Lung (tissue), 12 donors: Measurements from ENCODE around the gene PIK3R3. TPM values are rescaled to one million over a fixed set of nuclear protein-coding genes. Genes with fewer than 3 reads are reported as not detected.

Experiments
- ATAC-seq: fragments of 200-7000 bp; cut with Tn5 transposase; one replicate; pipeline ENCODE4 v1.9.1; 2020; ENCODE audit warnings: moderate number of reproducible peaks; ENCODE audit not compliant: insufficient read depth, low FRiP score
- DNase-seq, 3 donors: peaks; one replicate each; pipeline ENCODE4 v3.0.0-alpha.2; 2013 to 2017
- H3K27ac ChIP-seq, 2 donors: one replicate each; pipeline ENCODE4 v1.5.1; 2013; ENCODE audit warnings: mild to moderate bottlenecking in 2 of 2, moderate library complexity in 2 of 2, control low read depth in 1 of 2, inconsistent platforms in 1 of 2, low read depth in 1 of 2, low read length in 1 of 2
- H3K27me3 ChIP-seq, 3 donors: one replicate each; pipeline ENCODE4 v1.5.1; 2013; ENCODE audit warnings: low read length in 2 of 3; ENCODE audit not compliant: control insufficient read depth in 3 of 3, insufficient read depth in 3 of 3
- H3K36me3 ChIP-seq, 4 donors: one replicate each; pipeline ENCODE4 v1.5.1; 2013; ENCODE audit warnings: low read length in 4 of 4, mild to moderate bottlenecking in 1 of 4, moderate library complexity in 1 of 4; ENCODE audit not compliant: control insufficient read depth in 4 of 4, insufficient read depth in 4 of 4
- H3K4me1 ChIP-seq, 5 donors: one replicate each; pipeline ENCODE4 v1.5.1; 2013; ENCODE audit warnings: low read length in 5 of 5, mild to moderate bottlenecking in 2 of 5, moderate library complexity in 1 of 5; ENCODE audit not compliant: control insufficient read depth in 5 of 5, insufficient read depth in 5 of 5
- H3K4me3 ChIP-seq: one replicate; pipeline ENCODE4 v1.5.1; 2013; ENCODE audit warnings: mild to moderate bottlenecking, control low read depth, moderate library complexity
- H3K9ac ChIP-seq, 2 donors: one replicate each; pipeline ENCODE4 v1.5.1; 2013; ENCODE audit warnings: low read length in 2 of 2, control low read depth in 1 of 2; ENCODE audit not compliant: insufficient read depth in 1 of 2
- H3K9me3 ChIP-seq, 4 donors: one replicate each; pipeline ENCODE4 v1.5.1; 2013; ENCODE audit warnings: low read length in 3 of 4, mild to moderate bottlenecking in 1 of 4, moderate library complexity in 1 of 4; ENCODE audit not compliant: control insufficient read depth in 4 of 4, insufficient read depth in 3 of 4
- WGBS, 2 donors: extraction: QIAGEN DNeasy Blood & Tissue Kit; methylation state at CpG; one replicate each; pipeline ENCODE4 v1.1.7; 2013; 5-methylcytosine and 5-hydroxymethylcytosine counted together
- polyA plus RNA-seq, 2 donors: library from polyadenylated mRNA; stranded (reverse); fragments of 200-250 nt; gene quantifications; one replicate each; pipeline ENCODE4 v1.2.1, GENCODE V29; 2013
- total RNA-seq, 2 donors: library from RNA; depleted of rRNA in 1 of 2; stranded (reverse); fragments of >200 nt in 1 of 2; gene quantifications; one replicate each; pipeline ENCODE4 v1.2.1, GENCODE V29; 2014 to 2021
- TF ChIP-seq, protein P1 (sequence below): IDR thresholded peaks from 2 replicates; pipeline ENCODE4 v1.5.1; 2012; ENCODE audit warnings: mild to moderate bottlenecking; ENCODE audit errors: control extremely low read depth, extremely low read depth
- donor health status: control.
- donor health status: control.
- donor health status: Bipolar disorder and iron deficiency.
- donor health status: healthy.
- donor health status: DM: yes; HTN: yes; CAD: no.

The PIK3R3 gene
- total and polyA plus RNA-seq, 4 donors = 9.1 to 36.7 (median 17.1) TPM

DNA sequence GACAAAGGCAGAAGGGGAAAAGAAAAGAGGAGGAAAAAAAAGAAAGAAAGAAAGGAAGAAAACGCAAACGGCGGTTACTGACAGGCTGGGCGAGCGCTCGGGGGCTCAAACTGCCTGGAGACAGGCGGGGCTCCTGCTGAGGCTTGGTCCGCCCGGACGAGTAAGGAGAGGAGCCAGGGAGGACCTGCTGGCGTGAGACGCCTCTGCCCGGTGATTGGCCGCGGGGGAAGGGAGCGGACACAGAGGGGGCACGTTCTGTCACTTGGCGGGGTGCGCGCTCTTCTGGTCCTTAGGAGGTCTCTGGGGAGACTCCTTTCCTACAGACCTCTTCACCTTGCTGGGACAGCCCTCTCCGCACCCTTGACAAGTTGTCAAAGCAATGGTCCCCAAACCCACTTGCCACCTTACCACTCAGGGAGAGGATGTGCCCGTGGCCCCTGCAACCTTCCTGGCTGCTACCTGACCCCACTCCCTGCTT is 791 bp upstream of the PIK3R3 start:
- H3K36me3 ChIP-seq = no peaks in the 10 kb centered on the region
- peak overlapping the region; percentile 56 for H3K4me3 ChIP-seq
- WGBS, 2 donors = 1% methylated on average over 17 to 22 of the region's 22 CpGs
- peaks cover 2 to 24% (median 8%) of the 10 kb centered on the region in 5 donors for H3K4me1 ChIP-seq
- peak overlapping the region; percentile 92 to 94 for H3K27ac ChIP-seq
- H3K9me3 ChIP-seq = no peaks in the 10 kb centered on the region
- peak; percentile 17 for ATAC-seq
- no peak for DNase-seq
- TF ChIP-seq, protein P1, sequence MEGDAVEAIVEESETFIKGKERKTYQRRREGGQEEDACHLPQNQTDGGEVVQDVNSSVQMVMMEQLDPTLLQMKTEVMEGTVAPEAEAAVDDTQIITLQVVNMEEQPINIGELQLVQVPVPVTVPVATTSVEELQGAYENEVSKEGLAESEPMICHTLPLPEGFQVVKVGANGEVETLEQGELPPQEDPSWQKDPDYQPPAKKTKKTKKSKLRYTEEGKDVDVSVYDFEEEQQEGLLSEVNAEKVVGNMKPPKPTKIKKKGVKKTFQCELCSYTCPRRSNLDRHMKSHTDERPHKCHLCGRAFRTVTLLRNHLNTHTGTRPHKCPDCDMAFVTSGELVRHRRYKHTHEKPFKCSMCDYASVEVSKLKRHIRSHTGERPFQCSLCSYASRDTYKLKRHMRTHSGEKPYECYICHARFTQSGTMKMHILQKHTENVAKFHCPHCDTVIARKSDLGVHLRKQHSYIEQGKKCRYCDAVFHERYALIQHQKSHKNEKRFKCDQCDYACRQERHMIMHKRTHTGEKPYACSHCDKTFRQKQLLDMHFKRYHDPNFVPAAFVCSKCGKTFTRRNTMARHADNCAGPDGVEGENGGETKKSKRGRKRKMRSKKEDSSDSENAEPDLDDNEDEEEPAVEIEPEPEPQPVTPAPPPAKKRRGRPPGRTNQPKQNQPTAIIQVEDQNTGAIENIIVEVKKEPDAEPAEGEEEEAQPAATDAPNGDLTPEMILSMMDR = no peak
- no peaks in the 10 kb centered on the region for H3K27me3 ChIP-seq
- H3K9ac ChIP-seq = peak overlapping the region; percentile 57

DNA sequence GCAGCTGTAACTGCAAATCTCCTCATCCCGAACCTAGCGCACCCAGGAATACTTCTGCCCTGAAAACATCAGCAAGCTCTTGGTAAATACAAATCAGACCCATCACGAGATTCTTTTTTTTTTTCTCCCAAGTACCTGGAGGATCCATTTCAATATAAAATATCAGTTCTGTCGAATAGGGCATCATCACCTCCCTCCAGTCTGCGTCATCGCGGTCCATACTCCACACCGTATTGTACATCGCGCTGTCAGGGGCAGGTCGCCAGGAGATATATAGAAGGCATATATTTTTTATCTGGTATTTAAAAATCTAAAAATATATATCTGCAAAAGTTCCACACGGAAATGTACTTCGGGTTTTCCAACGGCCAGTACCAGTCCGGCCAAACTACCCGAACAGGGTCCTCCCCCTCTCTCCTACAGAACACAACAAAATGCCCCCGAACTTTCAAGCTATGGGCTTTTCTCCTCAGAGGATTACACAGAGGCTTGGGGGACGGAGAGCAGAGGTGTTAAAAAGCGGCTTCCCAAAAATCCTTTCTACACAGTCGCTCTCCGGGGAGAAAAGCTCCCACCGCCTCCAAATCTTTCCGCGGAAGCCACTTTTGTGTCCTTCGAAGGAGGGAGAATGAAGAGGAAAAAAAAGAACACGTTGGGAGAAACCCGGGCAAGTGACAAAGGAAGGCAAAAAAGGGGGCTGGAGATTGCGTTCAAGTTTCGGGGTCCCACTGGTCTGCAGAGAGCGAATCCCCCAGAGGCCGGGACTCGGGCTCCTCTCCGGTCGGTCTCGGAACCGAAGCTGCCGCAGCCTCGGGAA is 509 bp downstream of the PIK3R3 start:
- WGBS, 2 donors = 1% methylated on average over 38 of the region's 38 CpGs
- Histone ChIP-seq H3K36me3 (no peaks in the 10 kb centered on the region), H3K9me3 (no peaks in the 10 kb centered on the region), H3K27me3 (no peaks in the 10 kb centered on the region), H3K27ac (peak overlapping the region; percentile 93 to 98), H3K9ac (peak overlapping the region; percentile 72 to 98), H3K4me1 (peaks cover 0 to 18% (median 7%) of the 10 kb centered on the region in 5 donors), H3K4me3 (peak overlapping the region; percentile 68)
- ATAC-seq = no peak
- TF ChIP-seq, protein P1 = no peak
- DNase-seq = peak; percentile 61 to 74 (median 61)

DNA sequence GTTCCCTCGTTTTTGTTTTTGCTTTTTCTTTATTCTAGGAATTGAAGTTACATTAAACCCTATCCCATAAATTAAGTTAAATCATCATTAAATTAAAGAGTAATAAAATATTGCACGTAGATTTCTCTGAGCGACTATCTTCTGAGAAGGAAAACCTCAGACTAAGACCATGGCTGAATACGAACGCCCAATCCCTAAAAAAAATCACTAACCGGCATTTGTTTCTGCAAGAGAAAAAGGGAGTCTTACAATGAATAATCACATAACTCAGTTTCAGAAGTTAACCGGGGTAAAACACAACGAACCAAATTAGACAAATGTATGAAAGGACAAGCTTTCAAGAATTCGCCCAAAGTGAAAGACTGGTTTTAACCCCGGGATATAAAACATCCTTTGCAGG is 1.3 kb downstream of the PIK3R3 start:
- H3K4me1 ChIP-seq = peaks cover 0 to 18% (median 7%) of the 10 kb centered on the region in 5 donors
- no peak for ATAC-seq

More for the DNA sequence above, 1.3 kb downstream of the PIK3R3 start:
- H3K27ac ChIP-seq = peak overlapping the region in 1 of 2 donors; percentile 80
- no peak overlapping the region for H3K4me3 ChIP-seq
- H3K36me3 ChIP-seq = no peaks in the 10 kb centered on the region
- H3K9ac ChIP-seq = peak overlapping the region in 1 of 2 donors; percentile 98
- DNase-seq = peak in 2 of 3 donors; percentile 50 to 74
- TF ChIP-seq, protein P1 = no peak
- no peaks in the 10 kb centered on the region for H3K9me3 ChIP-seq
- H3K27me3 ChIP-seq = no peaks in the 10 kb centered on the region
- 3 to 5% methylated on average over 10 of the region's 10 CpGs for WGBS, 2 donors
